Measurements from ENCODE around the gene CDH4. TPM values are rescaled to one million over a fixed set of nuclear protein-coding genes. Genes with fewer than 3 reads are reported as not detected.

Gene CDH4
- total RNA-seq, 1 donor from 2014 or later, result 3.2 TPM

GRCh38 chr20:61514396-61514795, 262.3 kb downstream of the CDH4 start:
- no peak overlapping the region for H3K4me3 ChIP-seq (ENCODE audit: insufficient read depth, low read depth, low read length)
- DNase-seq (ENCODE audit: low read depth), result no peak
- peak overlapping the region; percentile 5 for H3K27ac Mint-ChIP-seq (ENCODE audit: unreplicated experiment)
- no peak overlapping the region for H2AFZ ChIP-seq (ENCODE audit: low read depth, low read length)
- FAIRE-seq, result no peak
- no peaks in the 10 kb centered on the region for H3K36me3 Mint-ChIP-seq (ENCODE audit: low read depth, unreplicated experiment)
- H3K4me3 Mint-ChIP-seq (ENCODE audit: unreplicated experiment), result no peak overlapping the region
- peaks cover 12% of the 10 kb centered on the region for H4K20me1 ChIP-seq (ENCODE audit: insufficient read depth, low read length)
- H3K79me2 ChIP-seq (ENCODE audit: insufficient read depth, low read length), result no peaks in the 10 kb centered on the region
- H3K36me3 ChIP-seq (ENCODE audit: insufficient read depth, low read length), result no peaks in the 10 kb centered on the region
- peaks cover 23% of the 10 kb centered on the region for H3K27me3 Mint-ChIP-seq (ENCODE audit: low read depth, unreplicated experiment)
- H3K4me2 ChIP-seq (ENCODE audit: low read length), result no peak overlapping the region
- H3K9me3 ChIP-seq (ENCODE audit: insufficient read depth, low read depth, low read length), result no peaks in the 10 kb centered on the region
- no peak overlapping the region for H3K27ac ChIP-seq (ENCODE audit: low read depth, low read length)
- no peaks in the 10 kb centered on the region for H3K27me3 ChIP-seq (ENCODE audit: insufficient read depth, low read length)
- H3K4me1 ChIP-seq (ENCODE audit: insufficient read depth, low read length), result no peaks in the 10 kb centered on the region
- no peak overlapping the region for H3K9ac ChIP-seq (ENCODE audit: low read length)
- no peaks in the 10 kb centered on the region for H3K9me3 Mint-ChIP-seq (ENCODE audit: unreplicated experiment)
- no peak for TF ChIP-seq EZH2 (IDR thresholded peaks at IDR 0.05; ENCODE audit: insufficient read depth, low read length)
- TF ChIP-seq, protein P1, sequence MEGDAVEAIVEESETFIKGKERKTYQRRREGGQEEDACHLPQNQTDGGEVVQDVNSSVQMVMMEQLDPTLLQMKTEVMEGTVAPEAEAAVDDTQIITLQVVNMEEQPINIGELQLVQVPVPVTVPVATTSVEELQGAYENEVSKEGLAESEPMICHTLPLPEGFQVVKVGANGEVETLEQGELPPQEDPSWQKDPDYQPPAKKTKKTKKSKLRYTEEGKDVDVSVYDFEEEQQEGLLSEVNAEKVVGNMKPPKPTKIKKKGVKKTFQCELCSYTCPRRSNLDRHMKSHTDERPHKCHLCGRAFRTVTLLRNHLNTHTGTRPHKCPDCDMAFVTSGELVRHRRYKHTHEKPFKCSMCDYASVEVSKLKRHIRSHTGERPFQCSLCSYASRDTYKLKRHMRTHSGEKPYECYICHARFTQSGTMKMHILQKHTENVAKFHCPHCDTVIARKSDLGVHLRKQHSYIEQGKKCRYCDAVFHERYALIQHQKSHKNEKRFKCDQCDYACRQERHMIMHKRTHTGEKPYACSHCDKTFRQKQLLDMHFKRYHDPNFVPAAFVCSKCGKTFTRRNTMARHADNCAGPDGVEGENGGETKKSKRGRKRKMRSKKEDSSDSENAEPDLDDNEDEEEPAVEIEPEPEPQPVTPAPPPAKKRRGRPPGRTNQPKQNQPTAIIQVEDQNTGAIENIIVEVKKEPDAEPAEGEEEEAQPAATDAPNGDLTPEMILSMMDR (IDR thresholded peaks at IDR 0.05; ENCODE audit: insufficient read depth, low read depth, low read length), result no peak
- H3K4me1 Mint-ChIP-seq (ENCODE audit: low read depth, unreplicated experiment), result peaks cover 12% of the 10 kb centered on the region

GRCh38 chr20:61514805-61515505, 262.9 kb downstream of the CDH4 start:
- H3K4me3 ChIP-seq (ENCODE audit: insufficient read depth, low read depth, low read length), result no peak overlapping the region
- no peaks in the 10 kb centered on the region for H3K9me3 Mint-ChIP-seq (ENCODE audit: unreplicated experiment)
- no peak overlapping the region for H3K4me3 Mint-ChIP-seq (ENCODE audit: unreplicated experiment)
- TF ChIP-seq, protein P1 (IDR thresholded peaks at IDR 0.05; ENCODE audit: insufficient read depth, low read depth, low read length), result no peak
- TF ChIP-seq EZH2 (IDR thresholded peaks at IDR 0.05; ENCODE audit: insufficient read depth, low read length), result no peak
- H3K4me1 ChIP-seq (ENCODE audit: insufficient read depth, low read length), result no peaks in the 10 kb centered on the region
- H3K9me3 ChIP-seq (ENCODE audit: insufficient read depth, low read depth, low read length), result no peaks in the 10 kb centered on the region
- H3K27me3 ChIP-seq (ENCODE audit: insufficient read depth, low read length), result no peaks in the 10 kb centered on the region
- no peak for DNase-seq (ENCODE audit: low read depth)
- peaks cover 12% of the 10 kb centered on the region for H3K4me1 Mint-ChIP-seq (ENCODE audit: low read depth, unreplicated experiment)
- H3K36me3 ChIP-seq (ENCODE audit: insufficient read depth, low read length), result no peaks in the 10 kb centered on the region
- H3K27me3 Mint-ChIP-seq (ENCODE audit: low read depth, unreplicated experiment), result peaks cover 20% of the 10 kb centered on the region
- no peak for FAIRE-seq
- no peaks in the 10 kb centered on the region for H3K79me2 ChIP-seq (ENCODE audit: insufficient read depth, low read length)
- no peak overlapping the region for H3K9ac ChIP-seq (ENCODE audit: low read length)
- no peak overlapping the region for H3K4me2 ChIP-seq (ENCODE audit: low read length)
- H3K27ac ChIP-seq (ENCODE audit: low read depth, low read length), result no peak overlapping the region
- H2AFZ ChIP-seq (ENCODE audit: low read depth, low read length), result no peak overlapping the region
- no peaks in the 10 kb centered on the region for H3K36me3 Mint-ChIP-seq (ENCODE audit: low read depth, unreplicated experiment)
- no peak overlapping the region for H3K27ac Mint-ChIP-seq (ENCODE audit: unreplicated experiment)
- H4K20me1 ChIP-seq (ENCODE audit: insufficient read depth, low read length), result peaks cover 14% of the 10 kb centered on the region

DNA sequence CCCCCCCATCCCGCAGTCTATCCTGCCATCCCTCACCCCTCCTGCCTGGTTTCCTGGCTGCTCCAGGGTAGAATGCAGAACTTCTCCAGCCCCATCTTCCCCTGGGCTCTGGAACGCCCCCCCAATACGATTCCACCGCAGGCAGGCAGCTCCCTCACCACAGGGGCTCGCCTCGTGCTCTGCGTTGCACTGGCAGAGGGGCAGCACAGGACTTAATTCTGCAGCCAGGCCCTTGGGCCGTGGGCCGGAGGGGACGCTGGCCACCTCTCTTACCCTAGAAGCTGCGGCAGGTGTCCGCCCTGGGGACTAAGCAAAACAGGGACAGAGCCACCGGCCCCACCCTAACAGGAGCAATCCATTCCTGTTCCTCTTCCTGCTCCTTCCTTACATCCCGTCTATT, 263.9 kb downstream of the CDH4 start:
- H3K36me3 ChIP-seq (ENCODE audit: insufficient read depth, low read length), result no peaks in the 10 kb centered on the region
- H4K20me1 ChIP-seq (ENCODE audit: insufficient read depth, low read length), result peaks cover 22% of the 10 kb centered on the region
- H3K4me3 ChIP-seq (ENCODE audit: insufficient read depth, low read depth, low read length), result no peak overlapping the region
- H3K4me1 Mint-ChIP-seq (ENCODE audit: low read depth, unreplicated experiment), result peaks cover 16% of the 10 kb centered on the region
- H3K27ac ChIP-seq (ENCODE audit: low read depth, low read length), result no peak overlapping the region
- FAIRE-seq, result no peak
- no peaks in the 10 kb centered on the region for H3K36me3 Mint-ChIP-seq (ENCODE audit: low read depth, unreplicated experiment)
- no peak overlapping the region for H3K4me3 Mint-ChIP-seq (ENCODE audit: unreplicated experiment)
- no peak overlapping the region for H3K4me2 ChIP-seq (ENCODE audit: low read length)
- no peaks in the 10 kb centered on the region for H3K9me3 Mint-ChIP-seq (ENCODE audit: unreplicated experiment)
- H3K9ac ChIP-seq (ENCODE audit: low read length), result no peak overlapping the region
- no peak for DNase-seq (ENCODE audit: low read depth)
- TF ChIP-seq EZH2 (IDR thresholded peaks at IDR 0.05; ENCODE audit: insufficient read depth, low read length), result no peak
- TF ChIP-seq, protein P1 (IDR thresholded peaks at IDR 0.05; ENCODE audit: insufficient read depth, low read depth, low read length), result no peak
- no peaks in the 10 kb centered on the region for H3K9me3 ChIP-seq (ENCODE audit: insufficient read depth, low read depth, low read length)
- peaks cover 8% of the 10 kb centered on the region for H3K4me1 ChIP-seq (ENCODE audit: insufficient read depth, low read length)
- H3K27me3 Mint-ChIP-seq (ENCODE audit: low read depth, unreplicated experiment), result peaks cover 19% of the 10 kb centered on the region
- H3K79me2 ChIP-seq (ENCODE audit: insufficient read depth, low read length), result no peaks in the 10 kb centered on the region
- no peak overlapping the region for H3K27ac Mint-ChIP-seq (ENCODE audit: unreplicated experiment)
- no peaks in the 10 kb centered on the region for H3K27me3 ChIP-seq (ENCODE audit: insufficient read depth, low read length)
- H2AFZ ChIP-seq (ENCODE audit: low read depth, low read length), result no peak overlapping the region

Measured in astrocyte (in vitro differentiated cells and primary cell).